Measurements from ENCODE around the gene PTPDC1.

Gene PTPDC1

GRCh38 chr9:94084314-94084713 is at the start of gene PTPDC1:
PTPDC1 (plus strand) TSS chr9:94084464; CDS start chr9:94084531, 67 bp downstream.
- no peak for DNase-seq (ENCODE audit: low read depth)

GRCh38 chr9:94034511-94034910 is 49.8 kb upstream of the PTPDC1 start:
- DNase-seq (ENCODE audit: low read depth): no peak

GRCh38 chr9:94039786-94040185 is 44.5 kb upstream of the PTPDC1 start:
- DNase-seq (ENCODE audit: low read depth): no peak

GRCh38 chr9:94042516-94043360 is 41.5 kb upstream of the PTPDC1 start:
- no peak for DNase-seq (ENCODE audit: low read depth)

- no peak for DNase-seq (ENCODE audit: low read depth)
Measured at GRCh38 chr9:94054716-94055115, 29.5 kb upstream of the PTPDC1 start.

- DNase-seq (ENCODE audit: low read depth): peak; percentile 63
Measured at GRCh38 chr9:94056442-94056974, 27.8 kb upstream of the PTPDC1 start.

- no peak for DNase-seq (ENCODE audit: low read depth)
Measured at GRCh38 chr9:94057918-94058317, 26.3 kb upstream of the PTPDC1 start.

- DNase-seq (ENCODE audit: low read depth): no peak
Measured at GRCh38 chr9:94061864-94062263, 22.4 kb upstream of the PTPDC1 start.

- DNase-seq (ENCODE audit: low read depth): no peak
Measured at GRCh38 chr9:94065535-94065961, 18.7 kb upstream of the PTPDC1 start.

- no peak for DNase-seq (ENCODE audit: low read depth)
Measured at GRCh38 chr9:94068257-94068656, 16.0 kb upstream of the PTPDC1 start.

GRCh38 chr9:94076557-94076956 is 7.7 kb upstream of the PTPDC1 start:
- no peak for DNase-seq (ENCODE audit: low read depth)

- DNase-seq (ENCODE audit: low read depth): no peak
Measured at GRCh38 chr9:94078086-94078485, 6.2 kb upstream of the PTPDC1 start.

- DNase-seq (ENCODE audit: low read depth): no peak
Measured at GRCh38 chr9:94079236-94079635, 5.0 kb upstream of the PTPDC1 start.

GRCh38 chr9:94080249-94080648 is 4.0 kb upstream of the PTPDC1 start:
- no peak for DNase-seq (ENCODE audit: low read depth)

- no peak for DNase-seq (ENCODE audit: low read depth)
Measured at GRCh38 chr9:94081435-94081834, 2.8 kb upstream of the PTPDC1 start.

GRCh38 chr9:94081864-94082463 is 2.3 kb upstream of the PTPDC1 start:
- DNase-seq (ENCODE audit: low read depth): no peak

GRCh38 chr9:94082553-94082952 is 1.7 kb upstream of the PTPDC1 start:
- no peak for DNase-seq (ENCODE audit: low read depth)

- DNase-seq (ENCODE audit: low read depth): no peak
Measured at GRCh38 chr9:94082956-94083355, 1.3 kb upstream of the PTPDC1 start.

- no peak for DNase-seq (ENCODE audit: low read depth)
Measured at GRCh38 chr9:94083384-94083783, 880 bp upstream of the PTPDC1 start.

- no peak for DNase-seq (ENCODE audit: low read depth)
Measured at GRCh38 chr9:94085062-94085639, 887 bp downstream of the PTPDC1 start.

GRCh38 chr9:94086486-94087345 is 2.5 kb downstream of the PTPDC1 start:
- no peak for DNase-seq (ENCODE audit: low read depth)

Measured in GM04503 (cell line).